HEK293T (cell line): Measurements from ENCODE around the gene SORBS1.

ENCODE experiments used
- CTCF ChIA-PET: fragments of 350-600 bp; formaldehyde crosslinking; extraction: SDS; loops from one replicate; lab custom pipeline; 2021; ENCODE audit warnings: antibody characterized with exemption, inconsistent platforms; lab: Yijun Ruan, JAX
- POLR2A ChIA-PET: fragments of 350-600 bp; formaldehyde crosslinking; extraction: SDS; loops from one replicate; lab custom pipeline; 2020; ENCODE audit warnings: antibody characterized with exemption, inconsistent platforms; lab: Yijun Ruan, JAX
- DNase-seq: peaks from one replicate; pipeline ENCODE4 v3.0.0; 2012; ENCODE audit warnings: mixed read lengths; ENCODE audit errors: extremely low spot score
- ARNT ChIP-seq: fragments of 450-650 bp; IDR thresholded peaks from 2 replicates; pipeline ENCODE4 v1.6.1; 2017; ENCODE audit warnings: mild to moderate bottlenecking
- BHLHE40 ChIP-seq: fragments of 450-650 bp; IDR thresholded peaks from 2 replicates; pipeline ENCODE4 v1.6.1; 2016; ENCODE audit warnings: mild to moderate bottlenecking, moderate library complexity, borderline replicate concordance
- CTBP1 ChIP-seq: fragments of 450-650 bp; IDR thresholded peaks from 2 replicates; pipeline ENCODE4 v1.6.1; 2016; ENCODE audit warnings: borderline replicate concordance
- ELF4 ChIP-seq: fragments of 450-650 bp; IDR thresholded peaks from 2 replicates; pipeline ENCODE4 v1.6.1; 2017; ENCODE audit warnings: antibody characterized with exemption
- FOXA1 ChIP-seq: fragments of 450-650 bp; IDR thresholded peaks from 2 replicates; pipeline ENCODE4 v1.6.1; 2016; ENCODE audit warnings: mild to moderate bottlenecking
- FOXK2 ChIP-seq: fragments of 450-650 bp; IDR thresholded peaks from 2 replicates; pipeline ENCODE4 v1.6.1; 2016; ENCODE audit warnings: mild to moderate bottlenecking
- FOXM1 ChIP-seq: fragments of 450-650 bp; IDR thresholded peaks from 2 replicates; pipeline ENCODE4 v1.6.1; 2017; ENCODE audit warnings: mild to moderate bottlenecking, borderline replicate concordance
- HDGF ChIP-seq: fragments of 450-650 bp; IDR thresholded peaks from 2 replicates; pipeline ENCODE4 v1.6.1; 2017; ENCODE audit warnings: antibody characterized with exemption, borderline replicate concordance
- L3MBTL2 ChIP-seq: fragments of 450-650 bp; conservative IDR thresholded peaks from 2 replicates; pipeline ENCODE4 v1.6.1; 2016; ENCODE audit warnings: mild to moderate bottlenecking
- LEF1 ChIP-seq: fragments of 450-650 bp; IDR thresholded peaks from 2 replicates; pipeline ENCODE4 v1.6.1; 2017; ENCODE audit warnings: mild to moderate bottlenecking, borderline replicate concordance
- NFRKB ChIP-seq: fragments of 450-650 bp; IDR thresholded peaks from 2 replicates; pipeline ENCODE4 v1.6.1; 2016; ENCODE audit warnings: mild to moderate bottlenecking, moderate library complexity
- SP1 ChIP-seq: fragments of 450-650 bp; IDR thresholded peaks from 2 replicates; pipeline ENCODE4 v1.6.1; 2017
- SUZ12 ChIP-seq: fragments of 450-650 bp; IDR thresholded peaks from 2 replicates; pipeline ENCODE4 v1.6.1; 2016; ENCODE audit warnings: mild to moderate bottlenecking
- TARDBP ChIP-seq: fragments of 450-650 bp; IDR thresholded peaks from 2 replicates; pipeline ENCODE4 v1.6.1; 2016
- ZNF384 ChIP-seq: fragments of 450-650 bp; IDR thresholded peaks from 2 replicates; pipeline ENCODE4 v1.6.1; 2016
- TF ChIP-seq, protein P1 (sequence below): fragments of 450-650 bp; IDR thresholded peaks from 2 replicates; pipeline ENCODE4 v1.6.1; 2016

SORBS1 gene

DNA sequence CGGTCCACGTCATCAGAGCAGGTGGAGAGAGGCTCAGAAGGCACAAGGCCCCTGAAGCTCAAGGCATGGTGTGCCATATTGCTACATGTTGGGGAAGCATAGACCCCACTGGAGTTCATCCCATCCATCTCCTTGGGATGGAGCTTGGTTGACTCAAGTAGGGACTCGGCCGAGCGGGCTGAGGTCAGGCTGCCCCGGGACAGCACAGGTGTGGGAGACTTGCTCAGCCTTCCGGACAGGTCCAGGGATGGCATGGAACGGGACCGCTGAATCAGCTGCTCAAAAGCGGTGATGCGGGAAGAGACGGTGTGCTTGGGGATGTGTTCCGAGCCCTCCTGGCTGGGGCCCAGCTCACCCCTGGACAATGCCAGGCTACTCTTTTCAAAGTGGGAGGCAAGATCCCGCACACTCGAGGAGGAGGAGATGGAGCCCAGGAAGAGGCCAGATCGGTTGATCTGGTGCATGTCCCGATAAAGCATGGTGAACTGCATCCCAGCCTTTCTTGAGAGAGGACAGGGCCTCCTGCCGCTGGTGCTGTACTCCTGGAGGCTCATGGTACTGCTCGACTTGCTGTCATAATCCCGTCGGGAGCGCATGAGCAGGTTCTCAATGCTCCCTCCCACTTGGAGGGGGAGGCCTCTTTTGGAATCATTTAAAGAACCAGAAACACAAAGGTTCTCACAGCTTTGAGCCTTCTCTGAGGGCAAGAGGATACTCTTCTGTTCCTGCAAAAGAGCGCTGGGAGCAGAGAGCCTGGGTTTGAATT lies 204.8 kb downstream of the SORBS1 start:
- TF ChIP-seq ELF4: no peak
- TF ChIP-seq, protein P1, sequence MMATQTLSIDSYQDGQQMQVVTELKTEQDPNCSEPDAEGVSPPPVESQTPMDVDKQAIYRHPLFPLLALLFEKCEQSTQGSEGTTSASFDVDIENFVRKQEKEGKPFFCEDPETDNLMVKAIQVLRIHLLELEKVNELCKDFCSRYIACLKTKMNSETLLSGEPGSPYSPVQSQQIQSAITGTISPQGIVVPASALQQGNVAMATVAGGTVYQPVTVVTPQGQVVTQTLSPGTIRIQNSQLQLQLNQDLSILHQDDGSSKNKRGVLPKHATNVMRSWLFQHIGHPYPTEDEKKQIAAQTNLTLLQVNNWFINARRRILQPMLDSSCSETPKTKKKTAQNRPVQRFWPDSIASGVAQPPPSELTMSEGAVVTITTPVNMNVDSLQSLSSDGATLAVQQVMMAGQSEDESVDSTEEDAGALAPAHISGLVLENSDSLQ: no peak
- no peak for TF ChIP-seq ZNF384
- no peak for TF ChIP-seq FOXK2
- POLR2A ChIA-PET: interaction anchor here (0.5 kb wide), 1 partner anchor 57 kb away, joined by 3 read pairs; no protein-coding TSS in a partner anchor
- CTCF ChIA-PET: no interaction called here
- DNase-seq: no peak

DNA sequence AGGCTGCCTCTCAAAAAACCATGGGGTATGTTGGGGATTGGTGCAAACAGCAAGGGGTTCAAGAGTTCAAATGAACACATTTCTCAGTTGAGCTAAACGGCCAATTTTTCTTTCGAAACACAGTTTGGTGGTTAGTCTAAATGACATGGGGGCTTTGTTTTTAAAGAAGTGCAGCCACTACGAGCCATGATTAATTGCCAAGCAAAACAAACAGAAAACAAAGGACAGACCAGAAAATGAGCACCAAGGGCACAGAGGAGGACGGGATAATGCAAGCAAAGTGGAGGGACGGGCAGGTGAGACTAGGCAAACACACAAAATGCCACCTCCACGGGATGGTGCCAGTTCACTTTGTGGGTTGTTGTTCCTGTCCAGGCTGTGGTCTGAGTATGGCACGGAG lies 205.9 kb downstream of the SORBS1 start:
- no peak for DNase-seq
- CTCF ChIA-PET: interaction anchor here (1.5 kb wide), 1 partner anchor 8 kb away, joined by 3 read pairs; no protein-coding TSS in a partner anchor
- POLR2A ChIA-PET: no interaction called here

DNA sequence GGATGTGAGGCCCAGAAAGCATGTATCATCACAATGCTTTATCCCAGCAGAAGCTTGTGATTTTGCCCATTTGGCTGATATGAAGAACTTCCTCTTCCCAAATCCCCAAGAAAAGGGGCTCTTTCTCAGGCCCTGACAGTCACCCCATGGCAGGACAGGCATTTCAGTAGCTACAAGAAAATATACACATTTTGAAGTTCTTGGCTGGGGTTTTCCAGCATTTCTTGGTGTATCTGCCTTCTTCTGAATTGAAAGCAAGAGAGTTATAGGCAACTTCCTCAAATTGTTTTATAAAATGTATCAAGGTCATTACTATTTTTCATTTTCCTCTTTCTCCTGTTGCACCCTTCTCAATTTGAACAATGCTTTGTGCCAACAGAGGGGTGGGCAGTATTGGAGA lies 207.1 kb downstream of the SORBS1 start:
- POLR2A ChIA-PET: no interaction called here
- no peak for DNase-seq
- CTCF ChIA-PET: interaction anchor here (1.2 to 1.5 kb wide), 2 partner anchors 9 to 107 kb away, joined by 3 read pairs; no protein-coding TSS in a partner anchor
- TF ChIP-seq TARDBP (no peak), HDGF (no peak), ARNT (no peak), CTBP1 (no peak), ELF4 (no peak), LEF1 (no peak), NFRKB (no peak), L3MBTL2 (no peak), FOXK2 (no peak), SP1 (no peak), FOXM1 (no peak), BHLHE40 (no peak), SUZ12 (no peak), ZNF384 (no peak), FOXA1 (no peak)
- TF ChIP-seq, protein P1: no peak

More for the DNA sequence above, 205.9 kb downstream of the SORBS1 start:
- TF ChIP-seq ZNF384 (no peak), L3MBTL2 (no peak), HDGF (no peak), ARNT (no peak), FOXM1 (no peak), FOXK2 (no peak), LEF1 (no peak), ELF4 (no peak), TARDBP (no peak), BHLHE40 (no peak), FOXA1 (no peak), SP1 (no peak), SUZ12 (no peak), CTBP1 (no peak), NFRKB (no peak)
- TF ChIP-seq, protein P1: no peak

DNA sequence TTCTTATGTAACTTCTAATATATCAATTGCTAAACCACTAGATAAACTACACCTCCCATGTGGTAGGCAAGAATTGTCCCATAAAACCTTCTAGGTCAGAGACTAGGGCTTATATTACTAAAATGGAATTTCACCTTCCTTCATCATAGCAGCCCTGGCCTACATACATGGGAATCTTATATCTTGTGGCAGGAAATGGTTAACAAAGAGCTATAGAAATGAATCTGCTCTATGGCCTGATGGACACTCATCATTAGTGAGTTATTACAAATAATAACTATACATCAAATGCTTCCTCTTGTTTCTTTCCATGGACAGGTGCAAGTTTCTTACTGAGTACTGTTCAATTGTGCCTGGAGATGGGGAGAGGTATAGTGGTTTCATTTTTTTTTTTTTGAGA lies 208.0 kb downstream of the SORBS1 start:
- DNase-seq: no peak
- ChIA-PET CTCF (interaction anchor here (0.7 to 1.2 kb wide), 2 partner anchors 10 to 106 kb away, joined by 3 read pairs; no protein-coding TSS in a partner anchor), POLR2A (no interaction called here)
- TF ChIP-seq SP1 (no peak), SUZ12 (no peak), ELF4 (no peak), HDGF (no peak), FOXA1 (no peak), CTBP1 (no peak), L3MBTL2 (no peak), ZNF384 (no peak), BHLHE40 (no peak), FOXK2 (no peak), ARNT (no peak), FOXM1 (no peak), TARDBP (no peak)
- TF ChIP-seq, protein P1: no peak

DNA sequence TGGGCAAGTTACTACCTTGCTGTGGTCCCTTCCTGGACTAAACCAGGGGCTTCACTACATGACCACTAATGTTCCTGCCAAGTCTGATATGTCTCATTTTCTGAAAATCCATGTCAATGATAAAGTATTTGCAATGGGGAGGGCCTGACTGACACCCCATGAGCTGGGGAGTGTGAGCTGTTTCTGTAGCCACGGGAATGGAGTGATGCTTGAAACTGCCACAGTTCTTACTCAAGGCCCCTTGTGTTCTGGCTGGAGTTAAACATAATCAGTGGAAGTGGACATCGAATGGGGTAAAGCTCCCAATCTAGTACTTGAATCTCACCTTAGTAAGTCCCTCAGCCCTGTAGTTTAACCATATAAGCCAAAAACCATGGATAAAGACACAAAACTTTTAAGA lies 208.5 kb downstream of the SORBS1 start:
- TF ChIP-seq, protein P1: no peak
- TF ChIP-seq TARDBP (no peak), SP1 (no peak), BHLHE40 (no peak)
- no peak for DNase-seq
- POLR2A ChIA-PET: no interaction called here
- CTCF ChIA-PET: no interaction called here
